Amniotic stem cell (primary cell): ENCODE results near the gene TMBIM4.

ENCODE experiments used
- DNase-seq: peaks from one replicate; lab custom pipeline; 2025; lab: John Stamatoyannopoulos, UW

TMBIM4 gene

GRCh38 chr12:66140731-66141130, 29.1 kb downstream of the TMBIM4 start:
- no peak for DNase-seq

- DNase-seq, result no peak
These were observed 30.5 kb downstream of the TMBIM4 start for GRCh38 chr12:66139328-66139727.

GRCh38 chr12:66137937-66138336, 31.9 kb downstream of the TMBIM4 start:
- no peak for DNase-seq

GRCh38 chr12:66132408-66132807, 37.4 kb downstream of the TMBIM4 start:
- DNase-seq, result no peak

- DNase-seq, result no peak
These were observed 38.6 kb downstream of the TMBIM4 start for GRCh38 chr12:66131067-66131688.

- peak; percentile 54 for DNase-seq
These were observed 39.3 kb downstream of the TMBIM4 start, which contains the start of gene LLPH for GRCh38 chr12:66130267-66131066. Gene LLPH (minus strand): TSS chr12:66130750. CDS start chr12:66129106, 1,644 bp downstream.

GRCh38 chr12:66129934-66130266, 39.9 kb downstream of the TMBIM4 start:
- no peak for DNase-seq

- no peak for DNase-seq
These were observed 42.1 kb downstream of the TMBIM4 start for GRCh38 chr12:66127650-66128049.

- DNase-seq, result no peak
These were observed 49.3 kb downstream of the TMBIM4 start for GRCh38 chr12:66120477-66120876.

- DNase-seq, result no peak
These were observed 49.9 kb downstream of the TMBIM4 start for GRCh38 chr12:66119870-66120241.

- DNase-seq, result no peak
These were observed 50.4 kb downstream of the TMBIM4 start for GRCh38 chr12:66119229-66119869.

GRCh38 chr12:66118240-66118891, 51.4 kb downstream of the TMBIM4 start:
- no peak for DNase-seq

- DNase-seq, result no peak
These were observed 52.6 kb downstream of the TMBIM4 start for GRCh38 chr12:66117242-66117641.

- DNase-seq, result no peak
These were observed 54.7 kb downstream of the TMBIM4 start for GRCh38 chr12:66115071-66115600.

- no peak for DNase-seq
These were observed 56.3 kb downstream of the TMBIM4 start for GRCh38 chr12:66113471-66113870.

GRCh38 chr12:66111605-66112004, 58.2 kb downstream of the TMBIM4 start:
- DNase-seq, result no peak

- no peak for DNase-seq
These were observed 60.7 kb downstream of the TMBIM4 start for GRCh38 chr12:66109056-66109455.

- no peak for DNase-seq
These were observed 61.4 kb downstream of the TMBIM4 start for GRCh38 chr12:66108386-66108785.

GRCh38 chr12:66107451-66107915, 62.3 kb downstream of the TMBIM4 start:
- DNase-seq, result peak; percentile 82

- no peak for DNase-seq
These were observed 66.5 kb downstream of the TMBIM4 start for GRCh38 chr12:66103016-66103913.
